Upper lobe of left lung (tissue), 6 donors: Measurements from ENCODE around the gene ZNF45. TPM values are rescaled to one million over a fixed set of nuclear protein-coding genes. Genes with fewer than 3 reads are reported as not detected.
"Not testable (repeated sequence)": the region's sequence is repeated elsewhere in the genome, so short reads cannot be mapped to it uniquely, and the experiment has no call there.

ENCODE experiments used
- ATAC-seq, 2 donors: fragments of 200-7000 bp; cut with Tn5 transposase; one replicate each; pipeline ENCODE4 v1.9.1; 2022; ENCODE audit warnings: mild to moderate bottlenecking in 2 of 2, moderate library complexity in 2 of 2; ENCODE audit not compliant: low FRiP score in 2 of 2
- DNase-seq, 2 donors: peaks; one replicate each; pipeline ENCODE4 v3.0.0-alpha.2; 2019 to 2020
- H3K27ac ChIP-seq, 4 donors: fragments of 200-600 bp; sonication (generic); one replicate each; pipeline ENCODE4 v1.5.1; 2016 to 2019
- H3K27me3 ChIP-seq, 4 donors: fragments of 200-600 bp; sonication (generic); one replicate each; pipeline ENCODE4 v1.5.1; 2017 to 2019
- H3K36me3 ChIP-seq, 4 donors: fragments of 200-600 bp; sonication (generic); one replicate each; pipeline ENCODE4 v1.5.1; 2016 to 2019
- H3K4me1 ChIP-seq, 4 donors: fragments of 200-600 bp; sonication (generic); one replicate each; pipeline ENCODE4 v1.5.1; 2018 to 2019
- H3K4me3 ChIP-seq, 4 donors: fragments of 200-600 bp; sonication (generic); one replicate each; pipeline ENCODE4 v1.5.1; 2017 to 2019; ENCODE audit warnings: mild to moderate bottlenecking in 2 of 4, moderate library complexity in 1 of 4
- H3K9me3 ChIP-seq, 4 donors: fragments of 200-600 bp; sonication (generic); one replicate each; pipeline ENCODE4 v1.5.1; 2018 to 2019
- EP300 ChIP-seq, 4 donors: sonication (generic); formaldehyde crosslinking; IDR thresholded peaks; one replicate each; pipeline ENCODE4 v1.5.1; 2017; ENCODE audit warnings: antibody characterized with exemption in 4 of 4, control low read depth in 2 of 4
- POLR2A ChIP-seq, 4 donors: fragments of 450-650 bp; IDR thresholded peaks; one replicate each; pipeline ENCODE4 v1.5.1; 2016 to 2017; ENCODE audit warnings: antibody characterized with exemption in 4 of 4, mild to moderate bottlenecking in 2 of 4
- POLR2AphosphoS5 ChIP-seq, 2 donors: sonication (generic); formaldehyde crosslinking; IDR thresholded peaks; one replicate each; pipeline ENCODE4 v1.5.1; 2017; ENCODE audit warnings: antibody characterized with exemption in 2 of 2
- WGBS, 2 donors: methylation state at CpG; one replicate each; pipeline ENCODE4 v1.1.5; 2017 to 2018; 5-methylcytosine and 5-hydroxymethylcytosine counted together
- small RNA-seq, 4 donors: library from RNA; depleted of rRNA; stranded (forward); fragments of <200 nt; gene quantifications; one replicate each; pipeline ENCODE3, GENCODE V24; 2016
- total RNA-seq, 6 donors: library from RNA; depleted of rRNA in 4 of 6; stranded (reverse); fragments of >200 nt in 4 of 6; gene quantifications; one replicate each; pipeline versions ENCODE4 v1.1.0 to v1.2.1, GENCODE V29; 2016 to 2021
- TF ChIP-seq, protein P1 (sequence below), 6 experiments: fragments of 450-650 bp in 4 of 6; fragments of 200-600 bp in 2 of 6; sonication (generic) in 2 of 6; IDR thresholded peaks; one replicate each; pipeline ENCODE4 v1.5.1; 2016 to 2019; ENCODE audit warnings: antibody characterized with exemption in 6 of 6
- donor health status: DM: no; HTN: no; CAD: no; lungs with moderate emphysema.
- donor health status: DM: no; HTN: yes; CAD: no; lungs with severe emphysema.

ZNF45 gene
- total RNA-seq, 6 donors from 2014 or later: 5.9 to 15.8 (median 11.0) TPM

DNA sequence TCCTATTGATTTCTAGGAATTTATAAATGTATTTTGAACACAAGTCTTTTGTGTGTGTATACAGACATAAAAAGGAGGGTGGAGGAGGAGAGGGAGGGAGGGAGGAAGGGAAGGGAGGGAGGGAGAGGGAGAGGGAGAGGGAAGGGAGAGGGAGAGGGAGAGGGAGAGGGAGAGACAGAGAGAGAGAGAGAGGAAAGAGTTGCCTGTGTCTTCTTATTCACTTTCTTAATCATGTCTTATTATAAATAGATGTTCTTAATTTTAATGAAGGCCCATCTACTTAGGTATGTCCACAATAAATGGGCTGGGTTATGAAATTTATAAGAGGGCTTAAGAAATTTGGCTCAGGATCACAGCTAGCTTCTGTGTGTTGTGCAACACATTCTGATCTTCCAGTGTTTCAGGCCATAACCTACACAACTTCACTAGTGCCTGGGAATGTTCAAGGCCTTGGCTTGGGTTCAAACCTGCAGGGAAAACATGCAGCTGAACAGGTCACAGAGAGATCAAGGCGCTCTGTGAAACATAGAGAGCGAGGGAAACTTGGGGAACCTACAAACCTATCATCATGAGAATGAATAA lies 39.3 kb downstream of the ZNF45 start:
- Histone ChIP-seq H3K27ac (no peak overlapping the region), H3K27me3 (no peaks in the 10 kb centered on the region), H3K36me3 (peaks cover 0 to 6% (median 0%) of the 10 kb centered on the region in 4 donors), H3K4me1 (no peaks in the 10 kb centered on the region), H3K4me3 (no peak overlapping the region), H3K9me3 (peaks cover 8 to 58% (median 34%) of the 10 kb centered on the region in 4 donors)
- WGBS, 2 donors: 90% methylated on average over 2 of the region's 2 CpGs
- TF ChIP-seq, protein P1, sequence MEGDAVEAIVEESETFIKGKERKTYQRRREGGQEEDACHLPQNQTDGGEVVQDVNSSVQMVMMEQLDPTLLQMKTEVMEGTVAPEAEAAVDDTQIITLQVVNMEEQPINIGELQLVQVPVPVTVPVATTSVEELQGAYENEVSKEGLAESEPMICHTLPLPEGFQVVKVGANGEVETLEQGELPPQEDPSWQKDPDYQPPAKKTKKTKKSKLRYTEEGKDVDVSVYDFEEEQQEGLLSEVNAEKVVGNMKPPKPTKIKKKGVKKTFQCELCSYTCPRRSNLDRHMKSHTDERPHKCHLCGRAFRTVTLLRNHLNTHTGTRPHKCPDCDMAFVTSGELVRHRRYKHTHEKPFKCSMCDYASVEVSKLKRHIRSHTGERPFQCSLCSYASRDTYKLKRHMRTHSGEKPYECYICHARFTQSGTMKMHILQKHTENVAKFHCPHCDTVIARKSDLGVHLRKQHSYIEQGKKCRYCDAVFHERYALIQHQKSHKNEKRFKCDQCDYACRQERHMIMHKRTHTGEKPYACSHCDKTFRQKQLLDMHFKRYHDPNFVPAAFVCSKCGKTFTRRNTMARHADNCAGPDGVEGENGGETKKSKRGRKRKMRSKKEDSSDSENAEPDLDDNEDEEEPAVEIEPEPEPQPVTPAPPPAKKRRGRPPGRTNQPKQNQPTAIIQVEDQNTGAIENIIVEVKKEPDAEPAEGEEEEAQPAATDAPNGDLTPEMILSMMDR (IDR thresholded peaks at IDR 0.05): no peak
- TF ChIP-seq POLR2AphosphoS5 (IDR thresholded peaks at IDR 0.05) (no peak), POLR2A (IDR thresholded peaks at IDR 0.05) (no peak), EP300 (IDR thresholded peaks at IDR 0.05) (no peak)
- DNase-seq (no peak), ATAC-seq (no peak)

DNA sequence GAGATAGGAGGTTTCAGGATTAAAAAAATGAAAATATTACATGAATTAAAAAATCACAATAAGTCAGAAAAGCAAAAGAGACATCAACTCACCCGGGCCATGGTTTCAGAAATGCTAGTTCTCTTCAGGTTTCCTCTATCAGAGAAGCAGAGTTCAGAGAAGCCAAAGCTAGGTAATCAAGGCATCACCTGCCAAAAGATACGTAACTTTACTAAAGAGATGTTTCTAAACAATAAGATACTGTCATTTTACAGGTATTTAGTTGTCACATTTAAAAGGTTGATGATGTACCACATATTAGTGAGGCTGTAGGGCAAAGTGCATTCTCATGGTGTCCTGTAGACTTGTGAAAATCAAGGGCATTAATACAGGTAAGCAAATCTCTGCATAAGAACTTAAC lies 51.2 kb downstream of the ZNF45 start, which contains the start of gene ZNF404:
ZNF404 (minus strand) TSS at position 101 of the 400 bp plus-strand sequence.
- Histone ChIP-seq H3K9me3 (peaks cover 32 to 87% (median 74%) of the 10 kb centered on the region in 4 donors), H3K4me3 (no peak within 1 kb of the TSS), H3K27me3 (no peaks in the 10 kb centered on the region), H3K36me3 (no peaks in the 10 kb centered on the region), H3K27ac (no peak within 1 kb of the TSS), H3K4me1 (no peaks in the 10 kb centered on the region)
- TF ChIP-seq, protein P1 (IDR thresholded peaks at IDR 0.05): no peak
- TF ChIP-seq EP300 (IDR thresholded peaks at IDR 0.05) (no peak), POLR2AphosphoS5 (IDR thresholded peaks at IDR 0.05) (no peak), POLR2A (IDR thresholded peaks at IDR 0.05) (no peak)
- DNase-seq (no peak), ATAC-seq (no peak)
- WGBS, 2 donors: 78 to 86% methylated on average over 2 of the region's 2 CpGs

DNA sequence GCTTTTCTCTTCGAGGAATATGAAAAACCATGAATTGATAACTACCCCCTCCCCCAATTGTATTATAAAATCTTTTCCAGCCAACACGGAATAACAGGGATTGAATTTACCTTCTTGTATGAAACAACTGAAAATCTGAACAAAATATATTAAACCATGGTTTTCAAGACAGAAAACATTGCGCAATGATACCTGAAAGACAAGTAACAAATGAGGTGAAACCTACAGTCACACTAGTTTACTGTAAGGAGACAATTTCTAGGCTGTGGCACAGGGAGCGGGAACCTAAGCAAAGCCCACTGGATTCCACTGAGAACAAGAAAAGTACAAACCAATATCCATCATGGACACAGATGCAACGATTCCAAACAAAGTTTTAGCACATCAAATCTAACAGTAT lies 54.6 kb downstream of the ZNF45 start:
- H3K27ac ChIP-seq: no peak overlapping the region
- ATAC-seq (no peak), DNase-seq (no peak)
- no peak overlapping the region for H3K4me3 ChIP-seq
- no peaks in the 10 kb centered on the region for H3K4me1 ChIP-seq
- no peaks in the 10 kb centered on the region for H3K36me3 ChIP-seq
- 88 to 93% methylated on average over 5 of the region's 5 CpGs for WGBS, 2 donors
- H3K9me3 ChIP-seq: peaks cover 56 to 87% (median 80%) of the 10 kb centered on the region in 4 donors
- no peaks in the 10 kb centered on the region for H3K27me3 ChIP-seq
- TF ChIP-seq POLR2A (IDR thresholded peaks at IDR 0.05) (no peak), EP300 (IDR thresholded peaks at IDR 0.05) (no peak), POLR2AphosphoS5 (IDR thresholded peaks at IDR 0.05) (no peak)

DNA sequence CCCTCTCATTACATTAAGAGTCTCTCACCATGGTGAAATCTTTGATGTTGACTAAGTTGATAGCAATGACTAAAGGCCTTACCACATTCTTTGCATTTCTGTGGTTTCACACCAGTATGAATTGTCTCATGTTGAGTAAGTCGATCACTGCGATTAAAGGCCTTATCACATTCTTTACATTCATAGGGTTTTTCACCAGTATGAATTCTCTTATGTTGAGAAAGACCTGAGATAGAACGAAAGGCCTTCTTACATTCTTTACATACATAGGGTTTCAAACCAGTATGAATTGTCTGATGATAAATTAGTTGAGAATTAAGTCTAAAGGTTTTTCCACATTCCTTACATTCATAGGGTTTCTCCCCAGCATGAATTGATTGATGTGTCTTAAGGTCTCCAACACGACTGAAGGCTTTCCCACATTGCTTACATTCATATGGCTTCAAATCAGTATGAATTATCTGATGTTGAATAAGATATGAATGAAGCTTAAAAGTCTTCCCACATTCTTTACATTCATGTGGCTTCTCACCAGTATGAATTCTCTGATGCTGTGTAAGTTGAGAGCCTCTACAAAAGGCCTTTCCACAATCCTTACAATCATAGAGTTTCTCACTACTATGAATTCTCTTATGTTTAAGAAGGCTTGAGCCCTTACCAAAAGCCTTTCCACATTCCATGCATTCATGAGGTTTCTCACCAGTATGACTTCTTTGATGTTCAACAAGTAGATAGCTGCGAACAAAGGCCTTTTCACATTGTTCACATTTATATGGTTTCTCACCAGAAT lies 62.3 kb downstream of the ZNF45 start:
- WGBS, 2 donors: 89% methylated on average over 5 of the region's 5 CpGs
- no peaks in the 10 kb centered on the region for H3K27me3 ChIP-seq

DNA sequence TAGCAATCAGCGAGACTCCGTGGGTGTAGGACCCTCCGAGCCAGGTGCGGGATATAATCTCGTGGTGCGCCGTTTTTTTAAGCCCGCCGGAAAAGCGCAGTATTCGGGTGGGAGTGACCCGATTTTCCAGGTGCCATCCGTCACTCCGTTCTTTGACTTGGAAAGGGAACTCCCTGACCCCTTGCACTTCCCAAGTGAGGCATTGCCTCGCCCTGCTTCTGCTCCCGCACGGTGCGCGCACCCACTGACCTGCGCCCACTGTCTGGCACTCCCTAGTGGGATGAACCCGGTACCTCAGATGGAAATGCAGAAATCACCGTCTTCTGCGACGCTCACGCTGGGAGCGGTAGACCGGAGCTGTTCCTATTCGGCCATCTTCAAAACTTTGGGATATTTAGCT lies 68.2 kb downstream of the ZNF45 start:
- ATAC-seq, H3K4me1 ChIP-seq, H3K4me3 ChIP-seq, H3K27ac ChIP-seq, H3K27me3 ChIP-seq, H3K36me3 ChIP-seq: not testable (repeated sequence)
- WGBS, 2 donors: 95 to 99% methylated on average over 15 to 28 of the region's 28 CpGs
- H3K9me3 ChIP-seq: peaks cover 57 to 81% (median 76%) of the 10 kb centered on the region in 4 donors
- DNase-seq: peak in 1 of 2 donors; percentile 38

More for the DNA sequence above, 62.3 kb downstream of the ZNF45 start:
- peaks cover 90 to 94% (median 91%) of the 10 kb centered on the region in 4 donors for H3K9me3 ChIP-seq
- no peak for TF ChIP-seq POLR2A (IDR thresholded peaks at IDR 0.05)
- no peaks in the 10 kb centered on the region for H3K4me1 ChIP-seq
- H3K4me3 ChIP-seq: no peak overlapping the region
- H3K36me3 ChIP-seq: peaks cover 0 to 7% (median 0%) of the 10 kb centered on the region in 4 donors
- ATAC-seq: no peak
- no peak overlapping the region for H3K27ac ChIP-seq
- DNase-seq: no peak

Small RNA genes within 50 kb of the gene (small RNA-seq; reads per million reads assigned to genes)
- 0 reads per million in 4 donors for gene AC006213.5

Other genes starting within 250 kb of the ZNF45 start
- gene IRGC, start 219.2 kb downstream of the ZNF45 start, total RNA-seq: not detected
- 100 to 1,000 TPM in 1 of 6 donors, 10 to 100 TPM in 5; 23.0 to 119 (median 52.9) TPM for gene SMG9, start 180.3 kb downstream of the ZNF45 start, total RNA-seq
- 10 to 100 TPM in 3 of 6 donors, 1 to 10 TPM in 3; 4.7 to 43.0 (median 10.4) TPM for gene KCNN4, start 154.3 kb downstream of the ZNF45 start, total RNA-seq
- gene LYPD5, start 132.8 kb downstream of the ZNF45 start, total RNA-seq: 1 to 10 TPM; 2.7 to 9.9 (median 6.0) TPM
- gene ZNF283, start 108.0 kb downstream of the ZNF45 start, total RNA-seq: 10 to 100 TPM in 1 of 6 donors, 1 to 10 TPM in 5; 2.9 to 11.7 (median 6.7) TPM
- 1 to 10 TPM in 3 of 6 donors, under 1 TPM in 2, not detected in 1; 0.46 to 2.1 (median 1.1) TPM for gene ZNF404, start 51.3 kb downstream of the ZNF45 start, total RNA-seq
- 10 to 100 TPM in 1 of 6 donors, 1 to 10 TPM in 5; 1.4 to 16.8 (median 3.5) TPM for gene ZNF221, start 15.9 kb upstream of the ZNF45 start, total RNA-seq
- 1 to 10 TPM; 3.4 to 8.6 (median 5.7) TPM for gene ZNF155, start 48.9 kb upstream of the ZNF45 start, total RNA-seq
- 1 to 10 TPM; 2.2 to 6.4 (median 4.7) TPM for gene ZNF230, start 67.7 kb upstream of the ZNF45 start, total RNA-seq
- 10 to 100 TPM in 1 of 6 donors, 1 to 10 TPM in 4, not detected in 1; 2.5 to 13.6 (median 4.0) TPM for gene ZNF222, start 90.1 kb upstream of the ZNF45 start, total RNA-seq
- gene ZNF223, start 116.8 kb upstream of the ZNF45 start, total RNA-seq: 10 to 100 TPM in 1 of 6 donors, 1 to 10 TPM in 5; 4.7 to 11.8 (median 6.3) TPM
- 1 to 10 TPM; 1.0 to 4.8 (median 1.8) TPM for gene ZNF284, start 136.9 kb upstream of the ZNF45 start, total RNA-seq
- 100 to 1,000 TPM in 1 of 6 donors, 10 to 100 TPM in 5; 19.8 to 108 (median 29.1) TPM for gene ZNF224, start 159.1 kb upstream of the ZNF45 start, total RNA-seq
- gene ZNF225, start 178.1 kb upstream of the ZNF45 start, total RNA-seq: 10 to 100 TPM in 1 of 6 donors, 1 to 10 TPM in 5; 1.6 to 11.5 (median 4.5) TPM
- 10 to 100 TPM in 3 of 6 donors, 1 to 10 TPM in 3; 4.9 to 25.1 (median 9.5) TPM for gene ZNF234, start 206.3 kb upstream of the ZNF45 start, total RNA-seq
- gene ZNF226, start 229.8 kb upstream of the ZNF45 start, total RNA-seq: 10 to 100 TPM in 5 of 6 donors, 1 to 10 TPM in 1; 6.8 to 25.8 (median 14.4) TPM